CD8-positive, alpha-beta memory T cell (primary cell): Measurements from ENCODE around the gene BAG5. TPM values are rescaled to one million over a fixed set of nuclear protein-coding genes. Genes with fewer than 3 reads are reported as not detected.

ENCODE experiments used
- CTCF ChIA-PET: fragments of 350-600 bp; sonication (Branson Sonifier 250); formaldehyde crosslinking; loops from one replicate; lab custom pipeline; 2021; ENCODE audit warnings: antibody characterized with exemption; lab: Charles Lee
- POLR2A ChIA-PET: fragments of 350-600 bp; sonication (Branson Sonifier 250); formaldehyde crosslinking; loops from one replicate; lab custom pipeline; 2021; ENCODE audit warnings: antibody characterized with exemption; lab: Charles Lee
- DNase-seq, 5 donors: peaks; one replicate each; pipeline versions ENCODE4 v3.0.0 to v3.0.0-alpha.2; 2020 to 2022; ENCODE audit warnings: mixed read lengths in 1 of 5
- H3K27ac ChIP-seq: one replicate; pipeline ENCODE4 v1.7.0; 2013; ENCODE audit warnings: low read depth, mild to moderate bottlenecking, low read length, moderate library complexity
- H3K27me3 ChIP-seq: 2 replicates; pipeline ENCODE4 v1.7.0; 2013; ENCODE audit warnings: low read length, mild to moderate bottlenecking; ENCODE audit not compliant: insufficient read depth, poor library complexity, severe bottlenecking
- H3K36me3 ChIP-seq: 2 replicates; pipeline ENCODE4 v1.7.0; 2013; ENCODE audit warnings: mild to moderate bottlenecking, low read length, moderate library complexity; ENCODE audit not compliant: insufficient read depth
- H3K4me1 ChIP-seq: 2 replicates; pipeline ENCODE4 v1.7.0; 2013; ENCODE audit warnings: mild to moderate bottlenecking, low read length, moderate library complexity; ENCODE audit not compliant: insufficient read depth
- H3K4me3 ChIP-seq: 2 replicates; pipeline ENCODE4 v1.7.0; 2013; ENCODE audit warnings: mild to moderate bottlenecking, low read length
- H3K9me3 ChIP-seq: 2 replicates; pipeline ENCODE4 v1.7.0; 2013; ENCODE audit warnings: mild to moderate bottlenecking, low read length
- H3K27ac Mint-ChIP-seq, 8 donors: one replicate each; pipeline ENCODE4 v1.8.0; 2020 to 2021; ENCODE audit warnings: mixed read lengths in 8 of 8, mild to moderate bottlenecking in 6 of 8, inconsistent platforms in 3 of 8, moderate library complexity in 3 of 8
- H3K27me3 Mint-ChIP-seq, 2 donors: one replicate each; pipeline ENCODE4 v1.8.0; 2020 to 2021; ENCODE audit warnings: mixed read lengths in 2 of 2, mild to moderate bottlenecking in 1 of 2, moderate library complexity in 1 of 2
- H3K36me3 Mint-ChIP-seq, 3 donors: one replicate each; pipeline ENCODE4 v1.8.0; 2020 to 2021; ENCODE audit warnings: mixed read lengths in 3 of 3, inconsistent platforms in 1 of 3, mild to moderate bottlenecking in 1 of 3
- H3K4me1 Mint-ChIP-seq, 3 donors: one replicate each; pipeline ENCODE4 v1.8.0; 2020 to 2021; ENCODE audit warnings: mixed read lengths in 3 of 3, inconsistent platforms in 1 of 3, mild to moderate bottlenecking in 1 of 3
- H3K4me3 Mint-ChIP-seq, 7 donors: one replicate each; pipeline ENCODE4 v1.8.0; 2020 to 2021; ENCODE audit warnings: mixed read lengths in 7 of 7, mild to moderate bottlenecking in 6 of 7, moderate library complexity in 4 of 7, inconsistent platforms in 2 of 7
- H3K9me3 Mint-ChIP-seq, 5 donors: one replicate each; pipeline ENCODE4 v1.8.0; 2020 to 2022; ENCODE audit warnings: mixed read lengths in 5 of 5, mild to moderate bottlenecking in 3 of 5, moderate library complexity in 2 of 5, inconsistent platforms in 1 of 5
- polyA plus RNA-seq: library from polyadenylated mRNA; unstranded; fragments of 300-500 nt; fragmentation: Illumina TruSeq; gene quantifications from one replicate; pipeline ENCODE4 v1.2.3, GENCODE V29; 2021
- total RNA-seq, 2 experiments: library from RNA; stranded (reverse); gene quantifications; one replicate each; pipeline ENCODE4 v1.2.3, GENCODE V29; 2021

The BAG5 gene
- total and polyA plus RNA-seq, 3 experiments from 2014 or later, result 35.9 to 40.7 (median 38.1) TPM

DNA sequence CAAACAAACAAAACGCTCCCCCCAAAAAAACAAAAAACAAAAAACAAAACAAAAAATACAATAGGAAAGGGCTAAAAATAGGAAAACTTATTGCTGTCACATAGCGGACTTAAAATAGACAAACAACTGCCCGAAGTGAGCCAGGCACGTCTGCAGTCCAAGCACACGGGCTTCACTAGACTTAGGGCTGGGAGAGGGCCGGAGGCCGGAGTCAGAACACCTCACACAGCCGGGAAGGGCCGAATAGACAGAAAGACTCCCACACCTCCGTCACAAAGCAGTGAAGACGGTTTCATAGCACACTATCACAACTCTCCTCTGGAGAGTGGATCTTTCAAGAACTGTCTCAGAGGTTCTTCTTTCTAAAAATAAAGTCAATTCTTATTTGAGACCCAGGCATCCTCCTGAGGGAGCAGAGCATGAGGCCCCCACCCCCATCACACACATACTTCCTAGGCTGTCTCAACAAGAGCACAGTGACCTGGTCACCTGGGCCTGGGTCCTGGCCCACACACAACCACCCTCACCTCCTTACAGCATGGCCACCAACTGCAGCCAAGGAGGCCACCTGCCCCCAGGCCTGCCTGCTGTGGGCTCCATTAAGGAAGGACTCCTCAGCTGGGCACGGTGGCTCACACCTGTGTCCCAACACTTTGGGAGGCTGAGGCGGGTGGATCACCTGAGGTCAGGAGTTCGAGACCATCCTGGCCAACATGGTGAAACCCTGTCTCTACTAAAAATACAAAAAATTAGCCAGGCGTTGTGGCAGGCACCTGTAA, 6.7 kb downstream of the BAG5 start:
- ChIA-PET CTCF (no interaction called here), POLR2A (no interaction called here)
- Histone ChIP-seq H3K27me3 (no peaks in the 10 kb centered on the region), H3K36me3 (peaks cover 20% of the 10 kb centered on the region), H3K4me3 (no peak overlapping the region), H3K27ac (no peak overlapping the region), H3K4me1 (peaks cover 18% of the 10 kb centered on the region), H3K9me3 (no peaks in the 10 kb centered on the region)
- Mint-ChIP-seq H3K27me3 (no peaks in the 10 kb centered on the region), H3K4me3 (no peak overlapping the region), H3K27ac (peak overlapping the region in 2 of 8 donors; percentile 51 to 54), H3K9me3 (no peaks in the 10 kb centered on the region), H3K36me3 (peaks cover 0 to 62% (median 7%) of the 10 kb centered on the region in 3 donors), H3K4me1 (peaks cover 42 to 69% (median 49%) of the 10 kb centered on the region in 3 donors)
- no peak for DNase-seq

DNA sequence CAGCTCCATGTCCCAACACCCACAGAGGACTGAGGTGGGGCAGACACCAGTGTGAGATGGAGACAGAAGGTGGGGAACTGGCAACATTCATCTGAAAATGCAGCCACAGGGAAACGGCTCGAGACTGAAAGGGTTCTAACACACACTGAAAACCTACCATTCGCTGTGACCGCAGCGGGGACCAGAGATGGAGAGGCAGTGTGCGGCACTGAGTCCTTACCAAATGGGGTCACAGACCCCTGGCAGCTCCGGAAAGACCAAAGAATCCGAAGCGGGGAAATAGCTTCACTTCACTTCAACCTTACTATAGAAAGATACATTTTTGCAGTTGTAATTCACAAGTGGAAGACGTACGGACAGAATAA, 9.6 kb downstream of the BAG5 start:
- no peaks in the 10 kb centered on the region for H3K36me3 ChIP-seq
- CTCF ChIA-PET, result interaction anchor here (1.1 to 1.5 kb wide), 2 partner anchors 19 to 75 kb away, joined by 3 to 4 read pairs; no protein-coding TSS in a partner anchor
- Mint-ChIP-seq H3K4me3 (no peak overlapping the region), H3K27ac (no peak overlapping the region), H3K36me3 (peaks cover 0 to 36% (median 4%) of the 10 kb centered on the region in 3 donors), H3K27me3 (no peaks in the 10 kb centered on the region), H3K9me3 (no peaks in the 10 kb centered on the region), H3K4me1 (peaks cover 19 to 40% (median 19%) of the 10 kb centered on the region in 3 donors)
- no peaks in the 10 kb centered on the region for H3K9me3 ChIP-seq
- no peak overlapping the region for H3K4me3 ChIP-seq
- H3K27ac ChIP-seq, result no peak overlapping the region
- no peaks in the 10 kb centered on the region for H3K4me1 ChIP-seq
- no peak for DNase-seq
- POLR2A ChIA-PET, result no interaction called here
- no peaks in the 10 kb centered on the region for H3K27me3 ChIP-seq

DNA sequence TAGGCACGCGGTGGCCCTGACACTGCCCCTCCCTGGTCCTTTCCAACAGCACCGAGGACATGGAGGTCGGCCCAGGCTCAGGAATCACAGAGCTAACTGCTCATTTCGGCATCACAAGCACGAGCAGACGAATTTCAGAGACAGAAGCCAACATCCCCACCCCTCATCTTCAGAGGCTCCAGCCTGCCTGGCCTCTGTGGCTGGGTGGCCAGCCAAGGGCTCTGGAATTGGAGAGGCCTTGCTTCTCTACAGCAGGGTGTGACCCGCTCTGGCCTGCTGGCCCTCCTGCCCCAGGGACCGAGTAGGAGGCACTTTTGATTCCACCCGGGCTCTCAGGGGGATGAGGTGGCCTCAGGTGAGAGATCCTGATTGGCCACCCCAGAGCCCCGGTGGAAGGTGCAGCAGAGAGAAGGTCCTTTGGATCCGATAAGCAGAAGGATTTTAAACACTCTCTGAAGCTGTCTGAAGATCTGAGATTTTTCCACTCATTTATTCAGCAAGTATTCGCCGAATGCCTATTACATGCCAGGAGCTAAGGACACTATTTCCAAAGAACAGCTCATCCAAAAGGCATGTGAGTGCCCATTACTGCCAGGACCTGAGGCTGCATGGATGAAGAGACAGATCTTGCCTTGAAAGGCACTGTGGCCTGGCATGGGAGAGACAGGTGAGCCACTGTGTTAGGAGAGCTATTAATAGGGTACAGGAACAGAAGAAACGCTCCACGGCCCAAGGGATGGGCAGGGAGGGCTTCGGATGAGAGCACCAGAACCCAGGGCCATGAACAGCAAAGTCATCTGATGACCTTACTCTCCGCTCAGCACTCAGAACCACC, 10.2 kb downstream of the BAG5 start:
- ChIA-PET POLR2A (no interaction called here), CTCF (interaction anchor here (1.1 to 9.0 kb wide), 3 partner anchors 19 to 76 kb away, joined by 3 to 61 read pairs (median 4); no protein-coding TSS in a partner anchor)
- no peaks in the 10 kb centered on the region for H3K27me3 Mint-ChIP-seq
- no peak overlapping the region for H3K4me3 ChIP-seq
- no peaks in the 10 kb centered on the region for H3K9me3 ChIP-seq
- H3K4me3 Mint-ChIP-seq, result no peak overlapping the region
- no peaks in the 10 kb centered on the region for H3K9me3 Mint-ChIP-seq
- H3K36me3 Mint-ChIP-seq, result peaks cover 0 to 32% (median 4%) of the 10 kb centered on the region in 3 donors
- no peak overlapping the region for H3K27ac ChIP-seq
- peaks cover 14 to 34% (median 15%) of the 10 kb centered on the region in 3 donors for H3K4me1 Mint-ChIP-seq
- H3K27ac Mint-ChIP-seq, result peak overlapping the region in 3 of 8 donors; percentile 31 to 88 (median 63)
- no peaks in the 10 kb centered on the region for H3K4me1 ChIP-seq
- no peaks in the 10 kb centered on the region for H3K36me3 ChIP-seq
- H3K27me3 ChIP-seq, result no peaks in the 10 kb centered on the region
- no peak for DNase-seq

DNA sequence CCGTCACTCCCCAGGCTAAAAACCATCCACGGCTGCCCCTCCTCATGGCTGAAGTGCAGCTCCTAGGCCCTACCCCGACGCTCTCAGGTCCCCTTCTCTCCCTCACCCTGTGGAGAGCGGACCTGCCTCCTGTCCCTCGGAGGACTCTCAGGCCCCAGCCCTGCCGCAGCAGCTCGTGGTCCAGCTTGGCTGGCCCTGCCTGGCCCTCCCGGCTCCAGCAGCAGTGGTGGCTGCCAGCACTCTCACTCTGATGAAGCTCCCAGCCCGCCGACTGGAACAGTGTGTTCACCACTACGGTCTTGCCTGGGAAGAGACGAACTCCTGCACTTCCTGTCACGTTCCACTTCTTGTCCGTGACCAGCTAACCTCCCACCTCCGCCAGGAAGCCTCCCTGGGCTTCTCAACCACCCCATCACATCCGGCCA, 11.1 kb downstream of the BAG5 start:
- POLR2A ChIA-PET, result no interaction called here
- Histone ChIP-seq H3K9me3 (no peaks in the 10 kb centered on the region), H3K4me1 (no peaks in the 10 kb centered on the region), H3K4me3 (no peak overlapping the region), H3K27ac (no peak overlapping the region), H3K27me3 (no peaks in the 10 kb centered on the region), H3K36me3 (no peaks in the 10 kb centered on the region)
- no peak for DNase-seq
- CTCF ChIA-PET, result interaction anchor here (9.0 kb wide), 1 partner anchor 32 kb away, joined by 61 read pairs; no protein-coding TSS in a partner anchor
- peaks cover 11 to 30% (median 11%) of the 10 kb centered on the region in 3 donors for H3K4me1 Mint-ChIP-seq
- H3K4me3 Mint-ChIP-seq, result no peak overlapping the region
- H3K9me3 Mint-ChIP-seq, result no peaks in the 10 kb centered on the region
- peaks cover 0 to 28% (median 4%) of the 10 kb centered on the region in 3 donors for H3K36me3 Mint-ChIP-seq
- peak overlapping the region in 1 of 8 donors; percentile 77 for H3K27ac Mint-ChIP-seq
- no peaks in the 10 kb centered on the region for H3K27me3 Mint-ChIP-seq

DNA sequence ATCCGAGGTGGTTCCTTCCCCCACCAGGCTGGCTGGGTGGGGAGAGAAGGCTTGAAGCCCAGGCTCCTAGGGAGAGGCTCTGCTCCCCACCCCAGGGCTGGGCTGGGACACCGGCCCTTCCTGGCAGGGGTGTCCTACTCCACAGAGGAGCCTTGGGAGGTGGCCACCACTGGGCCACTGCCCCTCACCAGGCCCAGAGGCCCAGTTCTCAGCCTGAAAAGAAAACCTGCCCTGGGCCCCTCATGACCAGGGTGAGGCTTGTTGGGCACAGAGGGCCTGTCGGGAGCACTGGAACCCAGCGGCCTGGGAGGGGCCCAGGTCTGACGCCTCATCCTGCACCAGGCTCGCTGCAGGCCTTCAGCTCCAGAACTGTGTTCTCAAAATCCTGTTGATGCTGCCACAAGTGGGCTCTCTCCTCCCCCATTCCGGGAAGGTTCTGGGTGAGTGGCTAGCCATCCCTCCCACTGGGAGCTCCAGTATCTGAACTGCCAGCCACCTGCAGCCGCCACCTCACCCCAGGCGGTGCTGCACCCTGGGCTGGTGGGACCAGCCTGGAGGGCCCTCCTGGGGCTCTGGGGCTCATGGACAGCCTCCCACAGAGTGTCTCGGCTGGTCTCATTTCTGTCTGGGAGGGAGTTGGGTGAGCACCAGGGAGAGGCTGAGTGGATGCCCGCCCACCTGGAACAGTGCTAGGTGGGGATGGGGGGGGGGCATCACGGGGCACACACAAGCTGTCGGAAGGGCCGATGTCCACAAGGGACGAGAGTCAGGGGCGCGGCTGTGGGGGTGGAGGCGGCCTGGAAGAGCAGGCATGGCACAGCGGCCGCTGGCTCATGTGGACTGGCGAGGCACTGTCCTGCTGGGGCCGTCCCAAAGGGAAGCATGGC, 11.8 kb downstream of the BAG5 start:
- Mint-ChIP-seq H3K27me3 (no peaks in the 10 kb centered on the region), H3K36me3 (peaks cover 0 to 27% (median 4%) of the 10 kb centered on the region in 3 donors), H3K4me1 (peaks cover 10 to 28% (median 11%) of the 10 kb centered on the region in 3 donors), H3K4me3 (no peak overlapping the region), H3K9me3 (no peaks in the 10 kb centered on the region), H3K27ac (no peak overlapping the region)
- CTCF ChIA-PET, result interaction anchor here (9.0 kb wide), 1 partner anchor 32 kb away, joined by 61 read pairs; no protein-coding TSS in a partner anchor
- POLR2A ChIA-PET, result no interaction called here
- DNase-seq, result peak in 1 of 5 donors; percentile 40
- Histone ChIP-seq H3K9me3 (no peaks in the 10 kb centered on the region), H3K4me1 (no peaks in the 10 kb centered on the region), H3K27ac (no peak overlapping the region), H3K4me3 (no peak overlapping the region), H3K27me3 (no peaks in the 10 kb centered on the region), H3K36me3 (no peaks in the 10 kb centered on the region)

DNA sequence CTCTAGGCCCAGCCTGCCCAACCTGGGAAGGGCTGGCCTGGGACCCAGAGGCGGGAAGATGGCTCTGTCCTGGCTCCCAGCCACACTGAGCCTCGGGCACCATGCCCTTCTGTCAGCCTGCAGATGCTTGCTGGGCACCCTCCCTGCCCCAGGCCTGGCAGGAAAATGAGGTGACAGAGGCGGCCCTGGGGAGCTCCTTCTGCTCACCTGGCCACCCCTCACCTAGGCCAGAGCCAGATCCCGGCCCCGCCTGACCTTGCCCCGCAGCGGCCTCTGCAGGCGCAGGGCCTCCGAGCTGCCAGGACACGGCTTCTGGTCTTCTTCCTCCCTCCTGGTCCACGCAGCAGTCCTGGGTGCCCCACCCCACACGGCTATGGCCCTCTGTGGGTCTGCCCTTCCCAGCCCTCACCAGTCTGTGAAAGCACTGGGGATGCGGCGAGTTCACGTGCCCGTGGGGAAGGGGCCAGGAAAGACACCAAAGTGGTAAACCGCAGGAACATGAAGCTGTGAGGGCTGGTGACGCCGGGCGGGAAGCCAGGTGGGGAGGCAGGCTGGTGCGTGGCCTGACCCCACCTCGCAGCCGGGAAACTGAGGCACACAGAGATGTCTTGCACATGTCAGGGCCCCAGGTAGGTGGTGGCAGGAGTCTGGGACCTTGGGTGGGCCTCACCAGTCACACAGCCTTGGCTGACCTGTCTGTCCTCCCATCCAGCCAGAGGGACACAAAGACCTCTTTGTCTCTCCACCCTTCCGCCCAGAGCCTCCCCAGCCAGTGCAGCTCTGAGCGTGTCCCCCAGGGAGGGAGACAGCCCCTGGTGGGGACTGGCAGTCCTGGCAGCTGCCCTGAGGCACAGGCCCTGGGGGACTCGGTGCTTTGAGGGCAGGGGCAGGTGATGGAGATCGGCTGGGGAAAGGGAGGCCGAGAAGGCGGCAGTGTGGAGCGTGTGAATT, 12.8 kb downstream of the BAG5 start:
- Mint-ChIP-seq H3K9me3 (no peaks in the 10 kb centered on the region), H3K27ac (no peak overlapping the region), H3K27me3 (no peaks in the 10 kb centered on the region), H3K4me3 (no peak overlapping the region), H3K4me1 (peaks cover 2 to 19% (median 5%) of the 10 kb centered on the region in 3 donors), H3K36me3 (peaks cover 0 to 18% (median under 1%) of the 10 kb centered on the region in 3 donors)
- Histone ChIP-seq H3K4me1 (no peaks in the 10 kb centered on the region), H3K27me3 (no peaks in the 10 kb centered on the region), H3K9me3 (no peaks in the 10 kb centered on the region), H3K27ac (no peak overlapping the region), H3K36me3 (no peaks in the 10 kb centered on the region), H3K4me3 (no peak overlapping the region)
- peak in 1 of 5 donors; percentile 45 for DNase-seq
- POLR2A ChIA-PET, result no interaction called here
- CTCF ChIA-PET, result interaction anchor here (9.0 kb wide), 1 partner anchor 31 kb away, joined by 61 read pairs; no protein-coding TSS in a partner anchor
